GM23248 (cell line): ENCODE data around the gene FAM50B. TPM values are rescaled to one million over a fixed set of nuclear protein-coding genes. Genes with fewer than 3 reads are reported as not detected.

Experiments
- DNase-seq: peaks from one replicate; pipeline ENCODE4 v3.0.0-alpha.2; 2015
- H2AFZ ChIP-seq: fragments of 200-600 bp; sonication (generic); 2 replicates; pipeline ENCODE4 v1.6.1; 2016; ENCODE audit warnings: antibody characterized with exemption
- H3F3A ChIP-seq: fragments of 200-600 bp; sonication (generic); 2 replicates; pipeline ENCODE4 v1.6.1; 2016; ENCODE audit warnings: mild to moderate bottlenecking, antibody characterized with exemption, mixed run types; ENCODE audit not compliant: insufficient read depth
- H3K27ac ChIP-seq: fragments of 200-600 bp; sonication (generic); 2 replicates; pipeline ENCODE4 v1.5.1; 2016; ENCODE audit warnings: mild to moderate bottlenecking
- H3K27me3 ChIP-seq: fragments of 200-600 bp; sonication (generic); replicated peaks from 2 replicates; pipeline ENCODE4 v1.6.1; 2016; ENCODE audit warnings: mild to moderate bottlenecking; ENCODE audit not compliant: insufficient read depth
- H3K36me3 ChIP-seq: fragments of 200-600 bp; sonication (generic); 2 replicates; pipeline ENCODE4 v1.6.1; 2016; ENCODE audit warnings: low read depth, mild to moderate bottlenecking
- H3K4me1 ChIP-seq: fragments of 200-600 bp; sonication (generic); 2 replicates; pipeline ENCODE4 v1.6.1; 2016; ENCODE audit warnings: mild to moderate bottlenecking; ENCODE audit not compliant: insufficient read depth
- H3K4me2 ChIP-seq: fragments of 200-600 bp; sonication (generic); one replicate; pipeline ENCODE4 v1.6.1; 2016; ENCODE audit warnings: mild to moderate bottlenecking; ENCODE audit not compliant: unreplicated experiment
- H3K4me3 ChIP-seq: fragments of 200-600 bp; sonication (generic); 2 replicates; pipeline ENCODE4 v1.5.1; 2016; ENCODE audit warnings: mild to moderate bottlenecking
- H3K79me2 ChIP-seq: fragments of 200-600 bp; sonication (generic); 2 replicates; pipeline ENCODE4 v1.6.1; 2016; ENCODE audit warnings: mild to moderate bottlenecking; ENCODE audit not compliant: insufficient read depth
- H3K9ac ChIP-seq: fragments of 200-600 bp; sonication (generic); 2 replicates; pipeline ENCODE4 v1.6.1; 2016; ENCODE audit warnings: mild to moderate bottlenecking
- H3K9me2 ChIP-seq: fragments of 200-600 bp; sonication (generic); 2 replicates; pipeline ENCODE4 v1.6.1; 2016; ENCODE audit warnings: mixed run types, mild to moderate bottlenecking, moderate library complexity; ENCODE audit not compliant: insufficient read depth
- H3K9me3 ChIP-seq: fragments of 200-600 bp; sonication (generic); one replicate; pipeline ENCODE4 v1.6.1; 2017; ENCODE audit warnings: low read depth
- H4K20me1 ChIP-seq: fragments of 200-600 bp; sonication (generic); 2 replicates; pipeline ENCODE4 v1.6.0; 2016; ENCODE audit not compliant: insufficient read depth
- EZH2 ChIP-seq: fragments of 200-600 bp; sonication (generic); IDR thresholded peaks from 2 replicates; pipeline ENCODE4 v1.6.1; 2018; ENCODE audit warnings: antibody characterized with exemption, mild to moderate bottlenecking; ENCODE audit not compliant: insufficient read depth, poor library complexity, severe bottlenecking
- EZH2phosphoT487 ChIP-seq: fragments of 200-600 bp; sonication (generic); IDR thresholded peaks from 2 replicates; pipeline ENCODE4 v1.6.1; 2018; ENCODE audit warnings: antibody characterized with exemption, moderate library complexity, mild to moderate bottlenecking, low read depth; ENCODE audit not compliant: insufficient read depth
- WGBS, 2 experiments: methylation state at CpG; one replicate each; pipeline ENCODE4 v1.1.6; 2015 to 2017; ENCODE audit warnings: low lambda C conversion rate in 2 of 2, low coverage in 1 of 2; ENCODE audit errors: missing lambda C conversion rate in 2 of 2; 5-methylcytosine and 5-hydroxymethylcytosine counted together
- in situ Hi-C: fragments of 300-500 bp; cut with MboI; formaldehyde crosslinking; loops from 2 replicates; pipeline ENCODE4 v1.15.0; 2020
- polyA plus RNA-seq: library from polyadenylated mRNA; unstranded; fragments of >200 nt; fragmentation: Nextera tagmentation; extraction: Ambion mirVana; gene quantifications from 2 replicates; pipeline ENCODE4 v1.2.1, GENCODE V29; 2016
- total RNA-seq: library from RNA; depleted of rRNA; stranded (reverse); fragments of >200 nt; shearing (Covaris generic); gene quantifications from 2 replicates; pipeline ENCODE4 v1.2.3, GENCODE V29; 2014

Gene FAM50B
- total and polyA plus RNA-seq, 2 experiments from 2014 or later, result 7.6 to 12.1 TPM

- 1 to 3% methylated on average over 12 of the region's 12 CpGs for WGBS, 2 experiments
- Histone ChIP-seq H3K9me2 (no peaks in the 10 kb centered on the region), H3F3A (peaks cover 49% of the 10 kb centered on the region), H3K4me3 (peak overlapping the region; percentile 51), H3K9me3 (no peaks in the 10 kb centered on the region), H2AFZ (peak overlapping the region; percentile 43), H3K36me3 (no peaks in the 10 kb centered on the region), H3K9ac (peak overlapping the region; percentile 78), H3K27ac (peak overlapping the region; percentile 95), H3K4me1 (peaks cover 45% of the 10 kb centered on the region), H3K79me2 (no peaks in the 10 kb centered on the region), H3K27me3 (no peaks in the 10 kb centered on the region), H4K20me1 (no peaks in the 10 kb centered on the region), H3K4me2 (peak overlapping the region; percentile 66)
- DNase-seq, result peak; percentile 98
- in situ Hi-C loops, result no loop called here
- TF ChIP-seq EZH2phosphoT487 (no peak), EZH2 (no peak)
Observed at GRCh38 chr6:3803627-3804468, 45.3 kb upstream of the FAM50B start.

GRCh38 chr6:3804964-3805363, 44.2 kb upstream of the FAM50B start:
- Histone ChIP-seq H3K9ac (no peak overlapping the region), H3K9me3 (no peaks in the 10 kb centered on the region), H3F3A (peaks cover 52% of the 10 kb centered on the region), H2AFZ (no peak overlapping the region), H3K4me2 (no peak overlapping the region), H3K4me3 (no peak overlapping the region), H3K36me3 (no peaks in the 10 kb centered on the region), H4K20me1 (no peaks in the 10 kb centered on the region), H3K27ac (peak overlapping the region; percentile 95), H3K79me2 (no peaks in the 10 kb centered on the region), H3K27me3 (no peaks in the 10 kb centered on the region), H3K4me1 (peaks cover 54% of the 10 kb centered on the region), H3K9me2 (no peaks in the 10 kb centered on the region)
- WGBS, 2 experiments, result 91 to 97% methylated on average over 2 of the region's 2 CpGs
- peak; percentile 42 for DNase-seq
- in situ Hi-C loops, result no loop called here
- TF ChIP-seq EZH2 (no peak), EZH2phosphoT487 (no peak)

GRCh38 chr6:3805448-3806123, 43.6 kb upstream of the FAM50B start:
- H3F3A ChIP-seq, result peaks cover 53% of the 10 kb centered on the region
- no peaks in the 10 kb centered on the region for H3K79me2 ChIP-seq
- peak; percentile 65 for DNase-seq
- TF ChIP-seq EZH2 (no peak), EZH2phosphoT487 (no peak)
- peaks cover 54% of the 10 kb centered on the region for H3K4me1 ChIP-seq
- H3K4me3 ChIP-seq, result no peak overlapping the region
- no peaks in the 10 kb centered on the region for H3K36me3 ChIP-seq
- no peak overlapping the region for H2AFZ ChIP-seq
- 58 to 59% methylated on average over 8 of the region's 8 CpGs for WGBS, 2 experiments
- H3K9ac ChIP-seq, result no peak overlapping the region
- H4K20me1 ChIP-seq, result no peaks in the 10 kb centered on the region
- H3K4me2 ChIP-seq, result no peak overlapping the region
- in situ Hi-C loops, result no loop called here
- H3K27ac ChIP-seq, result peak overlapping the region; percentile 95; the same call in 1 of the 2 replicates
- H3K27me3 ChIP-seq, result no peaks in the 10 kb centered on the region
- no peaks in the 10 kb centered on the region for H3K9me3 ChIP-seq
- no peaks in the 10 kb centered on the region for H3K9me2 ChIP-seq

- peaks cover 53% of the 10 kb centered on the region for H3F3A ChIP-seq
- 94 to 96% methylated on average over 14 to 15 of the region's 15 CpGs for WGBS, 2 experiments
- no peak overlapping the region for H3K4me2 ChIP-seq
- H3K36me3 ChIP-seq, result no peaks in the 10 kb centered on the region
- no peak overlapping the region for H3K4me3 ChIP-seq
- H3K9me3 ChIP-seq, result no peaks in the 10 kb centered on the region
- no peak overlapping the region for H3K9ac ChIP-seq
- no peaks in the 10 kb centered on the region for H4K20me1 ChIP-seq
- in situ Hi-C loops, result no loop called here
- peaks cover 54% of the 10 kb centered on the region for H3K4me1 ChIP-seq
- H2AFZ ChIP-seq, result no peak overlapping the region
- H3K79me2 ChIP-seq, result no peaks in the 10 kb centered on the region
- no peak for DNase-seq
- no peaks in the 10 kb centered on the region for H3K9me2 ChIP-seq
- H3K27ac ChIP-seq, result 0 out of 2 replicates have a peak overlapping the region, but pooled peaks have one; percentile 9
- no peaks in the 10 kb centered on the region for H3K27me3 ChIP-seq
- TF ChIP-seq EZH2phosphoT487 (no peak), EZH2 (no peak)
Observed at GRCh38 chr6:3806169-3806922, 42.8 kb upstream of the FAM50B start.
